DND-41 (cell line): Measurements from ENCODE around the gene SERPIND1.

ENCODE experiments used
- ATAC-seq: fragments of 200-7000 bp; cut with Tn5 transposase; 3 replicates; pipeline ENCODE4 v1.9.1; 2021; ENCODE audit warnings: low read depth; ENCODE audit not compliant: insufficient read depth
- DNase-seq: peaks from one replicate; pipeline ENCODE4 v3.0.0-alpha.2; 2020
- H2AFZ ChIP-seq: 2 replicates; pipeline ENCODE4 v1.6.0; 2012; ENCODE audit warnings: low read depth, low read length
- H3K27ac ChIP-seq: 2 replicates; pipeline ENCODE4 v1.5.1; 2012; ENCODE audit warnings: low read length, inconsistent platforms
- H3K27me3 ChIP-seq: fragments of 200-600 bp; sonication (generic); 2 replicates; pipeline ENCODE4 v1.6.0; 2012; ENCODE audit warnings: low read length, mild to moderate bottlenecking, inconsistent platforms; ENCODE audit not compliant: insufficient read depth, poor library complexity
- H3K36me3 ChIP-seq: 2 replicates; pipeline ENCODE4 v1.5.1; 2012; ENCODE audit warnings: low read length, inconsistent platforms; ENCODE audit not compliant: insufficient read depth
- H3K4me1 ChIP-seq: 2 replicates; pipeline ENCODE4 v1.5.1; 2012; ENCODE audit warnings: mild to moderate bottlenecking, low read length; ENCODE audit not compliant: insufficient read depth
- H3K4me2 ChIP-seq: 2 replicates; pipeline ENCODE4 v1.6.0; 2012; ENCODE audit warnings: mild to moderate bottlenecking, moderate library complexity, low read length, inconsistent platforms; ENCODE audit not compliant: insufficient read depth
- H3K4me3 ChIP-seq, 2 experiments: fragments of 200-600 bp in 1 of 2; shearing (Covaris generic) in 1 of 2; 2 replicates each; pipeline ENCODE4 v1.5.1; 2012 to 2016; ENCODE audit warnings: inconsistent platforms in 2 of 2, low read length in 2 of 2, mild to moderate bottlenecking in 2 of 2, low read depth in 1 of 2, moderate library complexity in 1 of 2
- H3K79me2 ChIP-seq: 2 replicates; pipeline ENCODE4 v1.6.0; 2012; ENCODE audit warnings: low read length, inconsistent platforms; ENCODE audit not compliant: insufficient read depth
- H3K9ac ChIP-seq: 2 replicates; pipeline ENCODE4 v1.6.0; 2012; ENCODE audit warnings: low read depth, mild to moderate bottlenecking, inconsistent platforms, low read length, moderate library complexity
- H3K9me3 ChIP-seq: 2 replicates; pipeline ENCODE4 v1.5.1; 2012; ENCODE audit warnings: low read length, moderate library complexity, mild to moderate bottlenecking, inconsistent platforms; ENCODE audit not compliant: insufficient read depth, severe bottlenecking
- H4K20me1 ChIP-seq: 2 replicates; pipeline ENCODE4 v1.6.0; 2012; ENCODE audit warnings: low read length; ENCODE audit not compliant: insufficient read depth
- CTCF ChIP-seq: IDR thresholded peaks from 2 replicates; pipeline ENCODE4 v1.5.1; 2012; ENCODE audit warnings: borderline replicate concordance, low read length, moderate library complexity, mild to moderate bottlenecking; ENCODE audit not compliant: poor library complexity, severe bottlenecking; ENCODE audit errors: extremely low read depth
- EZH2 ChIP-seq: IDR thresholded peaks from 3 replicates; pipeline ENCODE4 v1.6.1; 2012; ENCODE audit warnings: borderline replicate concordance, low read depth, mild to moderate bottlenecking, moderate library complexity, low read length, inconsistent platforms; ENCODE audit not compliant: severe bottlenecking

SERPIND1 gene

DNA sequence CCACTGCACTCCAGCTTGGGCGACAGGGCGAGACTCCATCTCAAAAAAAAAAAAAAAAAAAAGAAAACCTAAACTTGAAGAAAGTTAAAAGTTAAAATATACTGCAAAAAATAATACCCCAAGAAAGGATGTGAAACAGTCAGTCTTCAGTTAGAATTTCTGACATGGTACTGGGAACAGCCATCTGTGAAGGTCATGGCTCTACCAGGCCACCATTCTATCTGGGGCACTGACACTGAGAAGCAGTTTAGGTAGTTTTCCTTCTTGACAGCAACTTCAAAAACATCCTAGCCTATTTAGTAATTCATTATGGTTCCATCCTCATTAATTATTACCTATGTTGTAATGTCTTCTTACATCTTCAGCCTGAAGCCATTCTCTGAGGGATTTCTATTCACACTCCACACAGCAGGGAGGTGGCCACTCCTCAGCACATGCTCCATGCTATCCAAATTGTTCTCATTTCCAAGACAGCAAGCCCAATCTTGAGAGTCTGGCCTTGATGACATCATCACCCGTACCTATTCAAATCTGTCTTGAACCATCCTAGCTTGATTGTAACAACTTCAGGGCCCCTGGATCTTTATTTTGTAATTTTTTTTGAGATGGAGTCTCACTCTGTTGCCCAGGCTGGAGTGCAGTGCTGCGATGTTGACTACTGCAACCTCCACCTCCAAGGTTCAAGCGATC is 38.2 kb downstream of the SERPIND1 start:
- DNase-seq (no peak), ATAC-seq (no peak)
- Histone ChIP-seq H3K4me1 (no peaks in the 10 kb centered on the region), H3K9ac (no peak overlapping the region), H3K36me3 (peaks cover 85% of the 10 kb centered on the region), H3K4me3 (no peak overlapping the region), H3K4me2 (no peak overlapping the region), H4K20me1 (no peaks in the 10 kb centered on the region), H3K27ac (no peak overlapping the region), H3K9me3 (no peaks in the 10 kb centered on the region), H3K27me3 (no peaks in the 10 kb centered on the region), H2AFZ (no peak overlapping the region), H3K79me2 (no peaks in the 10 kb centered on the region)
- TF ChIP-seq EZH2 = no peak
- TF ChIP-seq CTCF = no peak

- H3K9ac ChIP-seq = no peak overlapping the region
- H3K4me2 ChIP-seq = no peak overlapping the region
- no peaks in the 10 kb centered on the region for H3K9me3 ChIP-seq
- H2AFZ ChIP-seq = no peak overlapping the region
- H3K79me2 ChIP-seq = no peaks in the 10 kb centered on the region
- no peak overlapping the region for H3K27ac ChIP-seq
- H4K20me1 ChIP-seq = no peaks in the 10 kb centered on the region
- no peaks in the 10 kb centered on the region for H3K27me3 ChIP-seq
- no peak overlapping the region for H3K4me3 ChIP-seq
- peaks cover 88% of the 10 kb centered on the region for H3K36me3 ChIP-seq
- no peak for TF ChIP-seq CTCF
- TF ChIP-seq EZH2 = no peak
- no peaks in the 10 kb centered on the region for H3K4me1 ChIP-seq
- DNase-seq = no peak
- no peak for ATAC-seq
Observed at GRCh38 chr22:20813056-20813455, 39.1 kb downstream of the SERPIND1 start.

- H3K4me3 ChIP-seq = no peak overlapping the region
- no peaks in the 10 kb centered on the region for H3K9me3 ChIP-seq
- peaks cover 88% of the 10 kb centered on the region for H3K36me3 ChIP-seq
- H2AFZ ChIP-seq = no peak overlapping the region
- no peaks in the 10 kb centered on the region for H3K79me2 ChIP-seq
- H3K4me2 ChIP-seq = no peak overlapping the region
- no peak for ATAC-seq
- H4K20me1 ChIP-seq = no peaks in the 10 kb centered on the region
- H3K4me1 ChIP-seq = no peaks in the 10 kb centered on the region
- H3K27ac ChIP-seq = no peak overlapping the region
- H3K27me3 ChIP-seq = no peaks in the 10 kb centered on the region
- H3K9ac ChIP-seq = no peak overlapping the region
- DNase-seq = no peak
- TF ChIP-seq CTCF = no peak
- TF ChIP-seq EZH2 = no peak
Observed at GRCh38 chr22:20814221-20814808, 40.4 kb downstream of the SERPIND1 start.
